ENCODE data around the gene LCE3A.
A peak's percentile ranks its signal among the peaks of the same experiment; 100 is the strongest.
"Not testable (repeated sequence)": the region's sequence is repeated elsewhere in the genome, so short reads cannot be mapped to it uniquely, and the experiment has no call there.

The LCE3A gene, protein sequence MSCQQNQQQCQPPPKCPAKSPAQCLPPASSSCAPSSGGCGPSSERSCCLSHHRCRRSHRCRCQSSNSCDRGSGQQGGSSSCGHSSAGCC

DNA sequence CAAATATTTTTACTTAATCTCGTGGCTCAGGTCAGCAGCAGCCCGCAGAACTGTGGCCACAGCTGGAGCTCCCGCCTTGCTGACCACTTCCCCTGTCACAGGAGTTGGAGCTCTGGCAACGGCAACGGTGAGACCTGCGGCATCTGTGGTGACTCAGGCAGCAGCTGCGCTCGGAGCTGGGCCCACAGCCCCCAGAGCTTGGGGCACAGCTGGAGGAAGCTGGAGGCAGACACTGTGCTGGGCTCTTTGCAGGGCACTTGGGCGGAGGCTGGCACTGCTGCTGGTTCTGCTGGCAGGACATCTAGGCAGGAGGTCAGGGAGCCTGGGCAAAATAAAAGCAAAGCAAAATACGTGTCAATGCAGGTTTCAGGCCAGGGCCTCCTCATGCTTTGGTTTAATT, at the start of gene LCE3A:
TSS of gene LCE3A (minus strand) at position 301 of the 400 bp plus-strand sequence. CDS start at position 301, 0 bp downstream.
- DNase-seq = no peak

DNA sequence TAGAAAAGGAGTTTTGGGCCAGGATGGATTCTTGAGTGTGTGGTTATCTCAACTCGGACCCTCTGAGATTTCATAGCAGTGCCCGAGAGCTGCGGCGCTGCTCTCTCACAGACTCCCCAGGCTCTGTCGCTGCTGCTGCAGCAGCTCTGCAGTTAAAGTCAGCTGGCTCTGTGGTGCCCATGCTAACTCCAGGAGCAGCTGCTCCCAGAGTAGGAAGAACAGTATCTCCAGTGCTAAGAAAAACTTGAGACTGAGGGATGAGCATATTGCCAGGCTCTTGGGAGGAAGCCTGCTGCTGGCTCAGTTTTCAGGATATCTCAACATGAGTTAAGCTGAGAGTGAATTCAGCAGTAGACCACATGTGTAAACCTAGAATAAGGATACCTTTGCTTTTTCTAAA, 44.7 kb upstream of the LCE3A start:
- DNase-seq = no peak

GRCh38 chr1:152666171-152666570, 43.3 kb upstream of the LCE3A start:
- not testable (repeated sequence) for DNase-seq

DNA sequence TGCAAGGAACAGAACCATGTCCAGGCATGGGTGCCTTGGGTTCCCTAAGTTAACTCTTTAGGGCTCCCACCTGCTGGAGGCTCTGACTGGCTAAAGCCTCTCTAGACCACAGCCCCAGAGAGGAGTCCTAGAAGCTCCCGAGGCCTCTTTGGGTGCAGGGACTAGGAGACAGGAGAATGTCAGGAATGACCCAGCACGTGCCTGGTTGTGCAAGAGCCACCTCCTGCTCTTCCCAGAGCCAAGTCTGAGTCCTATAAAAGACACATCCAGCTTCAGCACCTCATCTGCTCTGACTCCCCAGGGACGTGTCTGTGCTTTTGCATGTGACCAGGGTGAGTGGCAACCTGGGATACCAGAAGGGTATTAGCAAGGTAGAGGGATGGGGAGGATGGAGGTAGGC, 40.2 kb upstream of the LCE3A start, which contains the start of gene LCE2D:
TSS of gene LCE2D (plus strand) at position 283 of the 400 bp plus-strand sequence. CDS start 726 bp downstream, outside the sequence.
- no peak for DNase-seq

DNA sequence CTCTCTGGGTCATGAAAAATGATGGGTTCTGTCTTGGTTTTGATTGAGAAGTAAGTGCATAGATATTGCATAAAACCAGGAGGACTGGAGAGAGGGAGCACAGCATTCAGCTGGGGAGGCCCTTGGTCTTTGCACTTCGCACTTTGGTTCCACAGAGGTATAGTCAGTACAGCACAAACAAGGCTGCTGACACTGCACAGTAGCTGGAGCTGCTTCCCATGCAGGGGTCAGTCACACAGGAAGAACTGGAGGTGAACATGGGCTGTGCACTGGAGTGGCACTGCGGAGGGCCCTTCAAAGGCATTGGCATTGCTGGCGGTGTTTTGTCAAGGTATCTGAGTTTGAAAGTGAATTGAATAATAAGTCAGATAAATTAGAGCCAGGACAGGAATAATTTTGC, 35.7 kb upstream of the LCE3A start:
- no peak for DNase-seq

GRCh38 chr1:152657677-152658076, 34.8 kb upstream of the LCE3A start:
- DNase-seq = no peak

- no peak for DNase-seq
Observed at GRCh38 chr1:152656459-152656858, 33.6 kb upstream of the LCE3A start.

GRCh38 chr1:152654110-152654509, 31.2 kb upstream of the LCE3A start:
- DNase-seq = peak; percentile 52 to 59

- no peak for DNase-seq
Observed at GRCh38 chr1:152646656-152647055, 23.8 kb upstream of the LCE3A start.

GRCh38 chr1:152645146-152645545, 22.2 kb upstream of the LCE3A start:
- no peak for DNase-seq

GRCh38 chr1:152643945-152644344, 21.0 kb upstream of the LCE3A start:
- no peak for DNase-seq

GRCh38 chr1:152640351-152640750, 17.4 kb upstream of the LCE3A start:
- DNase-seq = no peak

GRCh38 chr1:152630596-152630995, 7.7 kb upstream of the LCE3A start:
- DNase-seq = no peak

GRCh38 chr1:152626744-152627143, 3.8 kb upstream of the LCE3A start:
- DNase-seq = no peak

GRCh38 chr1:152623203-152623844, 421 bp upstream of the LCE3A start:
- DNase-seq = no peak

- no peak for DNase-seq
Observed at GRCh38 chr1:152621993-152622392, 910 bp downstream of the LCE3A start.

DNA sequence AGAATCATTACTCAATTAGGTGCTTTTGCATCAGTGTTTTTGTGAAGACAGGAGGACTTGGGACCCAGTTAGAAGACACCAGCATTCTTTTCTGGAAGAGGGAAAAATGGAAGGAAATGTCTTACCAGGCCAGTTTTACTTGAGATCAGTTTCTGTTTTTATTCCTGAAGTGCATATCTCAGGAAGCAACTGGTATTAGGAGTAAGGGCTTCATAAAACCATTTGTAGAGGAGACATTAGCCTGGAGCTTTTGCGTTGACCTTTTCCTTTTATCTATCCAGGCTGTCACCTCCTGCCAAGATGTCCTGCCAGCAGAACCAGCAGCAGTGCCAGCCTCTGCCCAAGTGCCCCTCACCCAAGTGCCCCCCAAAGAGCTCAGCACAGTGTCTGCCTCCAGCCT, 9.4 kb downstream of the LCE3A start, which contains the start of gene LCE3B:
TSS of gene LCE3B (plus strand) at position 301 of the 400 bp plus-strand sequence. CDS start at position 301, 0 bp downstream.
- DNase-seq = no peak

DNA sequence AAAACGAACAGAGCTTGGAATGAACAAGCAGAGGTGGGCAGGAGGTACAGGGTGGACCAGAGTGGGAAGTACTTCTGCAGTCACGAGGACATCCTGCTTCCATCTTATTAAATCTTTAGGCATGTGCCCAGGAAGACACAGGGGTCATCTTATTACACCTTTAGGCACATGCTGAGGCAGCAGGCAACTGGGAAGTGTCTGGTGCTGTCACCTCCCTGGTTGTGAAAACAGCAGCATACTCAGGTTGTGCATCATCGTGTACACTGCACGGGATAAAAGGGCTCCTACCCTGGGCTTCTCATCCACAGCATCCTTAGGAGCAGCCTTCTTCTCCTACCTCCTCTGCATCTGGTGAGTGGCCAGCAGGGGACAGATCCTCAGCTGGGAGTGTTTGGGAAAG, 23.0 kb downstream of the LCE3A start, which contains the start of gene LCE3C:
TSS of gene LCE3C (plus strand) at position 301 of the 400 bp plus-strand sequence. CDS start 498 bp downstream, outside the sequence.
- DNase-seq = no peak

DNA sequence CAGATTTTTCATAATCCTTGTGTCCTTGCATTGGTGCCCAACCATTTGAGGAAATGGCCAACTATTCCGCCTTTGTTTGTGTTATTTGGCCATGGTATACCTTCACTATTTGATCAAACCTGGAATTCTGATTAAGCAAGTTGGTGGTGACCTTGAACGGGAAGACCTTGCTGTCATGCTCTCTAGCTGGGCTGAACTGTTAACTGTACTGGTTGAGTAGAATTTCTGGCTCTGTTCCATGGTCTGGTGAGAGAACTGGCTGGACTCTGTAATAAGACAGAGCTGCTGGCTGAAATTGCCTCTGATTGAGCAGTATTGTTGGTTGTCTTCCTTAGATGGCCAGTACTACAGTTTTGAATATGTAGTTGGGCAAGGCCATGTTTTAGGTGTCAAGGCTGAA, 25.9 kb downstream of the LCE3A start:
- DNase-seq = no peak

GRCh38 chr1:152585586-152585985, 37.3 kb downstream of the LCE3A start:
- DNase-seq = no peak

DNA sequence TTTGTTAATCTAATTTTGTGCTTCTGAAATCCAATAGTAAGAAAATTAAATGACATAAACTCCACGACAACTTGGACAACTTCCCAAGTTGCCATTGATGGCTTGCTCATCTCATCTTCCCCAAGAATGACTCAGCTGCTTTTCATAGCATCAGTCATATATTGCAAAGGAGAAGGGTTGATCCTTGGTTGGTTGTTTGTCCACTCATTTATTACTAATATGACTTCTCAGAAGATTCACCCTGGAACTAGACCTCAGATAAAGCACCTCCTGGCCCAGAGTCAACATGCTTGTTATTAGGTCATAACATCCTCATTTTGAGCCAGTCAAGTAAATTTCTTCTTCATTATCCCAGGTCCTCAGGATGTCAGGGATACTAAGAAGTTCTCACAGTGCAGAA, 40.3 kb downstream of the LCE3A start:
- DNase-seq = no peak

GRCh38 chr1:152580433-152580832, 42.5 kb downstream of the LCE3A start, which contains the start of gene LCE3D:
Gene LCE3D, minus strand, starts transcription at chr1:152580516. Its CDS starts 580 bp downstream, at chr1:152579936.
- no peak for DNase-seq

DNA sequence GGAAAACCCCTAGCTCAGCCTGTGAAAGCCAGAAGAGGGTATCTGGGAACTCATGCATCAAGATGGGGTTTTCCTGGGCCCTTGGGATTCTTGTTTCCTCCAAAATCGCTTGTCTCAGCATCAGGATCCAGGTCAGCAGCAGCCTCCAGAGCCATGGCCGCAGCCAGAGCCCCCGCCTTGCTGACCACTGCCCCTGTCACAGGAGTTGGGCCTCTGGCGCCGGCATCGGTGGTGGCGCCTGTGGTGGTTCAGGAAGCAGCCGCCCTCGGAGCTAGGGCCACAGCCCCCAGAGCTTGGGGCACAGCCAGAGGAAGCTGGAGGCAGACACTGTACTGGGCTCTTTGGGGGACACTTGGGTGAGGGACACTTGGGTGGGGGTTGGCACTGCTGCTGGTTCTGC, 43.4 kb downstream of the LCE3A start:
- not testable (repeated sequence) for DNase-seq

DNA sequence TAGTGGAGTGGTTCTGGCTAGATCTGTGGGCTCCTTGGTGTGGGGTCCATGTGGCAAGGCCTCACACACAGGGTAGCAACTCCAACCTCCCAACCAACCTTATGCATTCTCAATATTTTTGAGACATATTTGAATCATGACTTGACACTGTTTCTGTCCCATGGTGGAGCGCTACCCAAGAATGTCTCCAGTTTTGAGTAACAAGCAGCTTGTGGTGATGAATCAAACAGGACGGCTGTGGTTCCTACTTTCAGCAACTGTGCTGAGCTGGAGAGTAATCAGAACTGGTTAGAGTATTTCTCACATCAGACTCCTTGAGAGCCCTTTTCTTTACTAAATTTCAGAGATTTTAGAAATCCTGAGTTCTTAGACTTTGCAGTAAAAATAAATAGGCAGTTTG, 45.7 kb downstream of the LCE3A start:
- DNase-seq = no peak
